ENCODE data around the gene PAGR1. TPM values are rescaled to one million over a fixed set of nuclear protein-coding genes. Genes with fewer than 3 reads are reported as not detected.

PAGR1 gene
- total and polyA plus RNA-seq, 2 of the 4 experiments (the other 2 are of a cell fraction): 10.6 to 22.1 TPM

- dilution Hi-C loops (cut with HindIII; ENCODE audit: low sequenced_read_pairs, unreplicated experiment): no loop called here
- H3K9me1 ChIP-seq (ENCODE audit: insufficient read depth, low read length): peaks cover 9% of the 10 kb centered on the region
- intact Hi-C loops (cut with micrococcal nuclease): loop anchor here (5.0 kb wide), 1 partner anchor 38 kb away; the partner anchor contains the start of gene MVP
- no peak overlapping the region for H2AK9ac ChIP-seq (replicated peaks; ENCODE audit: low read depth, low read length, poor library complexity)
- H3K9me3 ChIP-seq (ENCODE audit: control insufficient read depth, insufficient read depth, low read length): no peaks in the 10 kb centered on the region
- ChIA-PET CTCF (no interaction called here), POLR2A (ENCODE audit: unreplicated experiment) (no interaction called here)
- H2AK5ac ChIP-seq (ENCODE audit: low read depth, low read length): no peak overlapping the region
- no peak overlapping the region for H3K4ac ChIP-seq (ENCODE audit: low read depth, low read length)
- ATAC-seq (ENCODE audit: low read depth): no peak
- TF ChIP-seq, protein P1, sequence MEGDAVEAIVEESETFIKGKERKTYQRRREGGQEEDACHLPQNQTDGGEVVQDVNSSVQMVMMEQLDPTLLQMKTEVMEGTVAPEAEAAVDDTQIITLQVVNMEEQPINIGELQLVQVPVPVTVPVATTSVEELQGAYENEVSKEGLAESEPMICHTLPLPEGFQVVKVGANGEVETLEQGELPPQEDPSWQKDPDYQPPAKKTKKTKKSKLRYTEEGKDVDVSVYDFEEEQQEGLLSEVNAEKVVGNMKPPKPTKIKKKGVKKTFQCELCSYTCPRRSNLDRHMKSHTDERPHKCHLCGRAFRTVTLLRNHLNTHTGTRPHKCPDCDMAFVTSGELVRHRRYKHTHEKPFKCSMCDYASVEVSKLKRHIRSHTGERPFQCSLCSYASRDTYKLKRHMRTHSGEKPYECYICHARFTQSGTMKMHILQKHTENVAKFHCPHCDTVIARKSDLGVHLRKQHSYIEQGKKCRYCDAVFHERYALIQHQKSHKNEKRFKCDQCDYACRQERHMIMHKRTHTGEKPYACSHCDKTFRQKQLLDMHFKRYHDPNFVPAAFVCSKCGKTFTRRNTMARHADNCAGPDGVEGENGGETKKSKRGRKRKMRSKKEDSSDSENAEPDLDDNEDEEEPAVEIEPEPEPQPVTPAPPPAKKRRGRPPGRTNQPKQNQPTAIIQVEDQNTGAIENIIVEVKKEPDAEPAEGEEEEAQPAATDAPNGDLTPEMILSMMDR (conservative IDR thresholded peaks at IDR 0.05; ENCODE audit: low read depth, low read length): no peak
- no peak for TF ChIP-seq FOS (IDR thresholded peaks at IDR 0.05; ENCODE audit: low read depth, low read length)
- no peak for TF ChIP-seq RCOR1 (IDR thresholded peaks at IDR 0.05; ENCODE audit: insufficient replicate concordance, low read length)
- no peak for TF ChIP-seq NFE2L2 (IDR thresholded peaks at IDR 0.05; ENCODE audit: low read depth, low read length)
- no peak for TF ChIP-seq CEBPB (IDR thresholded peaks at IDR 0.05; ENCODE audit: low read depth, low read length)
- H3K79me1 ChIP-seq (ENCODE audit: low read depth in 1 of 2, low read length in 2 of 2): peaks cover 7 to 30% of the 10 kb centered on the region in 2 experiments; a peak in 3 of 4 replicates
- no TSS peak for BruUV-seq (replicated peaks)
- H3K4me2 ChIP-seq (ENCODE audit: low read depth, low read length): no peak overlapping the region
- H2BK20ac ChIP-seq (ENCODE audit: low read depth, low read length): no peak overlapping the region
- H3K18ac ChIP-seq (ENCODE audit: low read depth, low read length): no peak overlapping the region
- no peak overlapping the region for H3K9ac ChIP-seq (ENCODE audit: low read depth, low read length)
- H2BK5ac ChIP-seq (ENCODE audit: low read depth, low read length, poor library complexity, severe bottlenecking): no peak overlapping the region
- H4K8ac ChIP-seq (ENCODE audit: low read depth in 2 of 2, low read length in 2 of 2): no peak overlapping the region
- peaks cover 22% of the 10 kb centered on the region for H3K36me3 ChIP-seq (ENCODE audit: control insufficient read depth, insufficient read depth, low read length)
- no peak overlapping the region for H2BK15ac ChIP-seq (ENCODE audit: low read depth, low read length)
- in situ Hi-C loops (cut with MboI; ENCODE audit: low sequenced_read_pairs): no loop called here
- no CpG with 5 or more reads among the region's 9 CpGs for WGBS, 2 experiments (ENCODE audit: extremely low coverage in 2 of 2, insufficient read length in 1 of 2)
- H4K20me1 ChIP-seq (ENCODE audit: insufficient read depth, low read length): no peaks in the 10 kb centered on the region; the same call in 1 of the 2 replicates
- no peak overlapping the region for H3K14ac ChIP-seq (replicated peaks; ENCODE audit: low read depth, low read length)
- H3K4me3 ChIP-seq (ENCODE audit: insufficient read depth, low read depth, low read length): no peak overlapping the region
- no peak for DNase-seq
- H3K23ac ChIP-seq (ENCODE audit: low read depth, low read length): no peak overlapping the region
- H3K27me3 ChIP-seq (ENCODE audit: control insufficient read depth, insufficient read depth, low read length): no peaks in the 10 kb centered on the region
- no peak overlapping the region for H2BK120ac ChIP-seq (ENCODE audit: low read depth, low read length)
- H3K27ac ChIP-seq (ENCODE audit: insufficient read depth, low read length): no peak overlapping the region
- H4K5ac ChIP-seq (ENCODE audit: low read depth, low read length): no peak overlapping the region
- no peak overlapping the region for H3K56ac ChIP-seq (ENCODE audit: extremely low read depth, insufficient read depth, low read length)
- H3K4me1 ChIP-seq (ENCODE audit: control insufficient read depth, insufficient read depth, low read length): peaks cover 4% of the 10 kb centered on the region; the same call in 1 of the 2 replicates
- H4K91ac ChIP-seq (ENCODE audit: insufficient read depth, low read depth, low read length): no peak overlapping the region
- H2AFZ ChIP-seq (replicated peaks; ENCODE audit: low read length, poor library complexity): no peak overlapping the region
These were observed 44.3 kb downstream of the PAGR1 start for GRCh38 chr16:29860218-29860617.
